ENCODE results near the gene SCLY. TPM values are rescaled to one million over a fixed set of nuclear protein-coding genes. Genes with fewer than 3 reads are reported as not detected.

The SCLY gene
- total RNA-seq, 4 donors from 2014 or later, result 13.6 to 23.3 (median 17.6) TPM

DNA sequence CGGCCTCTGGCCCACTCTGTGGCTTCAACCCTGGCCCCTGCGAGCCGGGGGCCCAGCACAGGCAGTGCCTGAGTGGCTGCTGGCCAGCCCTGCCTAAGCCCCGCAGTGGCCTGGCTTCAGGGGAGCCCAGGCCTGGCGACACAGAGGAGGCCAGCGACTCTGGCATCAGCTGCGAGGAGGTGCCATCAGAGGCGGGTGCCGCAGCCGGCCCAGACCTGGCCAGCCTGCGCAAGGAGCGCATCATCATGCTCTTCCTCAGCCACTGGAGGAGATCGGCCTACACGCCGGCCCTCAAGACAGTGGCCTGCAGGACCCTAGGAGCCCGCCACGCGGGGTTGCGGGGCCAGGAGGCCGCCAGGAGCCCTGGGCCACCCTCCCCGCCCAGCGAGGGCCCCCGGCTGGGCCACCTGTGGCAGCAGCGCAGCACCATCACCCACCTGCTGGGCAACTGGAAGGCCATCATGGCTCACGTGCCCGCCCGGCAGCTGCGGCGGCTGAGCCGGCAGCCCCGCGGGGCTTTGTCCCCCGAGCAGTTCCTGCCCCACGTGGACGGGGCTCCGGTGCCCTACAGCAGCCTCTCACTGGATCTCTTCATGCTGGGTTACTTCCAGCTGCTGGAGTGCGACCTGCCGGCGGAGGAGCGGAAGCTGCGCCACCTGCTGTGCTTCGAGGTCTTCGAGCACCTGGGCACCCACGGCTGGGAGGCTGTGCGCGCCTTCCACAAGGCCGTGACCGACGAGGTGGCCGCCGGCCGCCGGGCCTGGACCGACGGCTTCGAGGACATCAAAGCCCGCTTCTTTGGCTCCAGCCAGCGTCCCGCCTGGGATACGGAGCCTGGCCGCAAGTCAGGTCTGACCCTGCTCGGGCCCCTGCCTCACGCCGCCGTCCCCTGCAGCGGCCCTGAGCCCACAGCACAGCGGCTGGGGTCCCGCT lies 70.2 kb downstream of the SCLY start:
- DNase-seq (ENCODE audit: low spot score in 2 of 2), result no peak
- Histone ChIP-seq H3K36me3 (peaks cover 0 to 8% (median 0%) of the 10 kb centered on the region in 3 donors), H3K27me3 (no peaks in the 10 kb centered on the region), H3K4me3 (no peak overlapping the region), H3K4me1 (peaks cover 0 to 13% (median 0%) of the 10 kb centered on the region in 4 donors), H3K27ac (no peak overlapping the region), H3K9me3 (no peaks in the 10 kb centered on the region)
- TF ChIP-seq POLR2A (IDR thresholded peaks at IDR 0.05) (no peak), EP300 (IDR thresholded peaks at IDR 0.05) (no peak)
- TF ChIP-seq, protein P1, sequence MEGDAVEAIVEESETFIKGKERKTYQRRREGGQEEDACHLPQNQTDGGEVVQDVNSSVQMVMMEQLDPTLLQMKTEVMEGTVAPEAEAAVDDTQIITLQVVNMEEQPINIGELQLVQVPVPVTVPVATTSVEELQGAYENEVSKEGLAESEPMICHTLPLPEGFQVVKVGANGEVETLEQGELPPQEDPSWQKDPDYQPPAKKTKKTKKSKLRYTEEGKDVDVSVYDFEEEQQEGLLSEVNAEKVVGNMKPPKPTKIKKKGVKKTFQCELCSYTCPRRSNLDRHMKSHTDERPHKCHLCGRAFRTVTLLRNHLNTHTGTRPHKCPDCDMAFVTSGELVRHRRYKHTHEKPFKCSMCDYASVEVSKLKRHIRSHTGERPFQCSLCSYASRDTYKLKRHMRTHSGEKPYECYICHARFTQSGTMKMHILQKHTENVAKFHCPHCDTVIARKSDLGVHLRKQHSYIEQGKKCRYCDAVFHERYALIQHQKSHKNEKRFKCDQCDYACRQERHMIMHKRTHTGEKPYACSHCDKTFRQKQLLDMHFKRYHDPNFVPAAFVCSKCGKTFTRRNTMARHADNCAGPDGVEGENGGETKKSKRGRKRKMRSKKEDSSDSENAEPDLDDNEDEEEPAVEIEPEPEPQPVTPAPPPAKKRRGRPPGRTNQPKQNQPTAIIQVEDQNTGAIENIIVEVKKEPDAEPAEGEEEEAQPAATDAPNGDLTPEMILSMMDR (IDR thresholded peaks at IDR 0.05), result no peak
- WGBS, 2 donors, result 92% methylated on average over 35 of the region's 68 CpGs

DNA sequence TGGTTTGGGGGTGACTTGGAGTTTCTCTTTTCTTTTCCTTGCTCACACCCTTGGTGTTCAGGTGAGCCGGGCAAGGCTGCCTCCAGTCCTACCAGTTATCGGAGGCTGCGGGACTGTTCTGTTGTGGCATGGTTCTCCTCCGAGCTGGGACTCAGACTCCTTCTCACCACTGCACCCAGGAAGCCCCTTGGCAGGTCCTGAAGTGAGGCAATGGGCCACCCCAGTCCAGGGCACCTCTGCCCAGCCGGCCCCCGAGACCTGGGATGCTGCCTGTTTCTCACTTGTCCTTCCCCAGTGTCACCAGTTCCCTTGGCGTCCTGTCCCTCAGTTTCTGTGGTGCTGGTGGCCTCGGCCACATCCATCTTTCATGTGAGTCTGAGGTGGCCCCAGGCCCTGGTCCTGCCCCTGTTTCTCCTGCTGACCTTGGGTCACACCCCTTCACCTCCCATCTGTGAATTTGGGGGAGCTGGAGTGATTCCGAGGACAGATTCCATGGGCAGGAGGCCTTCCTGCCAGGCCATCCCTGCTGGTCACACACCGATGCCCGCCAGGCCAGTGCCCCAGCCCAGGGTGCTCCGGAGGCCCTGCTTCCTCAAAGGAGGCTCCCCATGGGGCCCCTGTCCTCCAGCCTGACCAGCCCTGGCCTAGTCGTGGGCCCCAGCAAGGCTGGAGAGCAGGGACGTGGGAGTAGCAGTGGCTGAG lies 71.1 kb downstream of the SCLY start:
- Histone ChIP-seq H3K4me1 (peaks cover 0 to 13% (median 0%) of the 10 kb centered on the region in 4 donors), H3K27me3 (no peaks in the 10 kb centered on the region), H3K27ac (no peak overlapping the region), H3K9me3 (no peaks in the 10 kb centered on the region), H3K4me3 (no peak overlapping the region), H3K36me3 (peaks cover 0 to 8% (median 0%) of the 10 kb centered on the region in 3 donors)
- TF ChIP-seq, protein P1 (IDR thresholded peaks at IDR 0.05), result no peak
- TF ChIP-seq POLR2A (IDR thresholded peaks at IDR 0.05) (no peak), EP300 (IDR thresholded peaks at IDR 0.05) (no peak)
- 87 to 95% methylated on average over 14 of the region's 14 CpGs for WGBS, 2 donors
- DNase-seq (ENCODE audit: low spot score in 2 of 2), result no peak

DNA sequence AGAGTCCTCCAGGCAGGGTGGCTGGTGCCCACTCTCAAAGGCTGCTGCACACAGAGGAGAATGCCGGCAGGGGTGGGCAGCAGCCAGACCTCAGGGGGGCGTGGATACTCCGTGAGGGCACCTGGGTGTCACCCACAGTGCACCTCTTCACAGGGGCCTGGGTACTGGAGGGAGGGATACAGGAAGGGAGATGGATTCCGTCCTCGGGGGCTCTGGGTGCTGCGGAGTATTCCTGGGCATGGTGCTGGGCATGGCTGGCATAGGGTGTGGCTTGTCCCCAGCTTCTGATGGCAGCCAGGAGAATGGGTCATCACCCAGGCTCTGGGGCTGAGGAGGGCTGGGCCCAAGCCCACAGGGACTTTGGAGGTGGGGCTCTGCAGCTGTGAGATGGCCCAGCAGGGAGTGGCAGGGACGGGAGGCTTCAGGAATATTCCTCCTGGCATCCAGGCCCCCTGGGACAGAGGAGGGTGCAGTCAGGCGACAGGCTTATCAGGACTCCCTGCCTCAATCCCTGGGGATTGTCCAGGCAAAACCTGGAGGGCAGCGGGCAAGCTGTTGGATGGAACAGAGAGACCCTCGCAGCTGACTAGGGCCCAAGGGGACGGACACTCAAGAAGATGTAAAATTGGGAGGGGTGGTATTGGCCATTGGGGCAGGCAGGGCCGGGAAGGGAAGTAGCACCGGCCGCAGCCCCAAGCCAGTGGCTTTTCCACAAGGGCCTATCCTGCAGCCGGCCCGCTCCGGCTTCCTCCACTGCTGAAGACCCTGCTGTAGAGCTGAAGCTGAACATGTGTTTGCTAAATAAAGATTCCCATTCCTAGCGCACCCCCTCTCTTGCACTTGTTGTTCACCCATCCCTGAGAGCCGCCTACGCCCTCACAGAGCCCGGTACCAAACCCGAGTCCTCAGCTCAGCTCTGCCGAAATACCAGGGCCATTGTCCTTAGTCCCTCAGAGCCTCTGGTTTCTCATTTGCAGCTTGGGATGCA lies 72.0 kb downstream of the SCLY start:
- H3K27me3 ChIP-seq, result no peaks in the 10 kb centered on the region
- H3K4me1 ChIP-seq, result peaks cover 0 to 4% (median 0%) of the 10 kb centered on the region in 4 donors
- H3K27ac ChIP-seq, result no peak overlapping the region
- TF ChIP-seq POLR2A (IDR thresholded peaks at IDR 0.05) (no peak), EP300 (IDR thresholded peaks at IDR 0.05) (no peak)
- TF ChIP-seq, protein P1 (IDR thresholded peaks at IDR 0.05), result no peak
- H3K36me3 ChIP-seq, result peaks cover 0 to 8% (median 0%) of the 10 kb centered on the region in 3 donors
- H3K4me3 ChIP-seq, result no peak overlapping the region
- no peaks in the 10 kb centered on the region for H3K9me3 ChIP-seq
- 71 to 76% methylated on average over 20 to 22 of the region's 23 CpGs for WGBS, 2 donors
- DNase-seq (ENCODE audit: low spot score in 2 of 2), result no peak

DNA sequence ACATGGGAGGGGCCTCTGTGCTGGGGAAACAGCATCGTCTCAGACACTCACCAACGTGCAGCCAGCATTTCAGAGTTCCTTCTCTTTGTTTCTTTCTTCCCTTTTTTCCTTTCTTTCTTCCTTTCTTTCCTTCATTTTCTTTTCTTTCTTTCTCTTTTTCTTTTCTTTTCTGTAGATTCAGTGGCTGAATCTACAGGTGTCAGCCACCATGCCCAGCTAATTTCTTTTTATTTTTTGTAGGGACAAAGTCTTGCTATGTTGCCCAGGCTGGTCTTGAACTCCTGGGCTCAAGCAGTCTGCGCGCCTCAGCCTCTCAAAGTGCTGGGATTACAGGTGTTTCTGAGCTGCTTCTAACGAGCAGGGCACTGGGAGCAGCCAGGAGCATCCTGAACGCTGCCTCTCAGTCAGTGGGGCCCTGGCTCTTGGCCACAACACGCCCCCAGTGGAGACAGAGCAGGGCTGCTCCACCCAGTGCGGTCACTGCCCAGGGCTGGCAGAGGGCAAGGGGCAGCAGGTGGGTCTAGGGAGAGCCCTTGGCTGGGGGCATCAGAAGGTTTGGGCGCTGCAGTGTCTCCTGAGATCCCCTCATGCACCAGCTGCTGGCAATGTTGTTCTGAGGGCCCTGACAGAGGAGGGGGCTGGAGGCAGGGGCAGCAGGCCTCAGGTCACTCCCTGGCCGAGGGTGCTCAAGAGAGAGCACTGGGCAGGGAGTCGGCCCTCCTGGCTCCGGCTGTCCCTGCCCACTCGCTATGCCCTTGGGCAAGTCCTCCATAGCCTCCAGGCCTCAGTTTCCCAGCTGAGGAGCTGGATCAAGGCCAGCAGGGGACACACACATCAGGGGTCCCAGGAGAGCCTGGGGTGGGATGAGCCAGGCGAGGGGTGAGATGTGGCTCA lies 72.9 kb downstream of the SCLY start:
- no peak for DNase-seq (ENCODE audit: low spot score in 2 of 2)
- TF ChIP-seq, protein P1 (IDR thresholded peaks at IDR 0.05), result no peak
- no peak for TF ChIP-seq EP300 (IDR thresholded peaks at IDR 0.05)
- TF ChIP-seq POLR2A (IDR thresholded peaks at IDR 0.05), result no peak
- Histone ChIP-seq H3K27me3 (peaks cover 0 to 3% of the 10 kb centered on the region in 2 donors), H3K36me3 (peaks cover 0 to 8% (median 0%) of the 10 kb centered on the region in 3 donors), H3K9me3 (no peaks in the 10 kb centered on the region), H3K27ac (no peak overlapping the region), H3K4me3 (no peak overlapping the region), H3K4me1 (peaks cover 0 to 9% (median 1%) of the 10 kb centered on the region in 4 donors)
- WGBS, 2 donors, result 63 to 67% methylated on average over 12 to 13 of the region's 14 CpGs
